ENCODE results near the gene GCSH. TPM values are rescaled to one million over a fixed set of nuclear protein-coding genes. Genes with fewer than 3 reads are reported as not detected.
A peak's percentile ranks its signal among the peaks of the same experiment; 100 is the strongest.

GCSH gene
- polyA plus RNA-seq, 2 of the 4 experiments (the other 2 are of a cell fraction) = 73.5 to 76.4 TPM

GRCh38 chr16:81060576-81061306, 35.5 kb downstream of the GCSH start:
- FAIRE-seq = no peak
- TF ChIP-seq HEYL (CRISPR knock-in tag; IDR thresholded peaks at IDR 0.05) (no peak), POLR2AphosphoS2 (conservative IDR thresholded peaks at IDR 0.05; ENCODE audit: low read length) (no peak)
- WGBS (ENCODE audit: missing lambda C conversion rate) = 81% methylated on average over 14 of the region's 14 CpGs
- ATAC-seq = no peak
- no peak for DNase-seq (ENCODE audit: low read depth in 1 of 2, low spot score in 1 of 2)
- ChIA-PET CTCF (no interaction called here), POLR2A (no interaction called here)
- H3K4me2 ChIP-seq = no peak overlapping the region
- H3K27ac ChIP-seq = no peak overlapping the region
- no peaks in the 10 kb centered on the region for H3K9me3 ChIP-seq
- no peaks in the 10 kb centered on the region for H3K4me1 ChIP-seq
- H3K4me3 ChIP-seq = no peak overlapping the region

DNA sequence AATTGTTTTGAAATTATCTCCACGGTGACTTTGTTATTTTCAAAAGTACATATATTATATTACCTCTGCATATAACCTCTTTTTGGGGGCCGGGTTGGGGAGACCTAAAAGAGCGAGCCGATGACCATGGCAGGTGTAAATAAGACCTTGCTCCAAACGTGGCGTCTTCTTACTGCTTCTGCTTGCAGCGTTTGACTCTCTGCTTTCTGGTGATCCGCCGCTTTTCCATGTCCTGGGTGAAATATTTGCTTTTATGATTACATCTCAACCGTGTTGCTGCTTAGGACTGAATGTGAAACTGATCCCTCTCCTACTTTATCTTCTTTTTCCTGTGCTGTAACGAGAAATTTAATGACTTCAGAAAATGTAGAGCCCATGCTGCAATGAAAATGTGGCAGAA, 42.4 kb downstream of the GCSH start:
- WGBS (ENCODE audit: missing lambda C conversion rate) = 65% methylated on average over 11 of the region's 11 CpGs
- Histone ChIP-seq H3K4me1 (no peaks in the 10 kb centered on the region), H3K9me3 (peaks cover 9% of the 10 kb centered on the region; the same call in 2 of the 3 replicates), H3K4me3 (no peak overlapping the region), H3K27ac (no peak overlapping the region), H3K4me2 (no peak overlapping the region)
- FAIRE-seq = no peak
- POLR2A ChIA-PET = interaction anchor here (0.8 kb wide), 1 partner anchor 23 kb away, joined by 4 read pairs; the partner anchor contains the start of gene C16orf46
- ATAC-seq = no peak
- TF ChIP-seq ZFP36 (IDR thresholded peaks at IDR 0.05; ENCODE audit: borderline replicate concordance, partially characterized antibody) (no peak), JUNB (IDR thresholded peaks at IDR 0.05) (no peak), HES2 (IDR thresholded peaks at IDR 0.05) (no peak), GATA3 (IDR thresholded peaks at IDR 0.05; ENCODE audit: borderline replicate concordance) (no peak), CTCF (IDR thresholded peaks at IDR 0.05) (no peak), USF2 (IDR thresholded peaks at IDR 0.05) (no peak), PHF8 (IDR thresholded peaks at IDR 0.05; ENCODE audit: borderline replicate concordance, low read depth) (no peak), FOSB (CRISPR knock-in tag; IDR thresholded peaks at IDR 0.05) (no peak), EHF (CRISPR knock-in tag; IDR thresholded peaks at IDR 0.05) (no peak), BHLHE40 (IDR thresholded peaks at IDR 0.05; ENCODE audit: low read depth, low read length) (no peak), PBX3 (IDR thresholded peaks at IDR 0.05) (no peak), NR3C1 (IDR thresholded peaks at IDR 0.05) (no peak), POLR2AphosphoS2 (conservative IDR thresholded peaks at IDR 0.05; ENCODE audit: low read length) (no peak), TFCP2L1 (CRISPR knock-in tag; IDR thresholded peaks at IDR 0.05) (no peak), EP300 (IDR thresholded peaks at IDR 0.05) (no peak), KDM1A (IDR thresholded peaks at IDR 0.05; ENCODE audit: low read depth) (no peak), TP53 (CRISPR knock-in tag; IDR thresholded peaks at IDR 0.05) (no peak), SREBF2 (IDR thresholded peaks at IDR 0.05) (no peak)
- no peak for DNase-seq (ENCODE audit: low read depth in 1 of 2, low spot score in 1 of 2)
- CTCF ChIA-PET = interaction anchor here (1.4 kb wide), 1 partner anchor 18 kb away, joined by 5 read pairs; the partner anchor contains the start of gene ATMIN

- no peak for TF ChIP-seq REST (IDR thresholded peaks at IDR 0.05)
- peak in 1 of 2 experiments; percentile 39; a peak in 2 of 4 replicates for TF ChIP-seq CEBPB (IDR thresholded peaks at IDR 0.05)
- DNase-seq (ENCODE audit: low read depth in 1 of 2, low spot score in 1 of 2) (no peak), ATAC-seq (no peak), FAIRE-seq (no peak)
- POLR2A ChIA-PET = no interaction called here
- CTCF ChIA-PET = no interaction called here
- no peak overlapping the region for H3K4me3 ChIP-seq
- no peaks in the 10 kb centered on the region for H3K4me1 ChIP-seq
- WGBS (ENCODE audit: missing lambda C conversion rate) = 92% methylated on average over 2 of the region's 2 CpGs
- no peaks in the 10 kb centered on the region for H3K9me3 ChIP-seq
- H3K27ac ChIP-seq = no peak overlapping the region
- H3K4me2 ChIP-seq = no peak overlapping the region
Measured at GRCh38 chr16:81042821-81043220, 53.4 kb downstream of the GCSH start.
